Ascending aorta (tissue), 2 donors: ENCODE results near the gene TWIST2. TPM values are rescaled to one million over a fixed set of nuclear protein-coding genes. Genes with fewer than 3 reads are reported as not detected.

Experiments used
- DNase-seq, 2 donors: peaks; one replicate each; pipeline ENCODE4 v3.0.0-alpha.2; 2019; ENCODE audit warnings: low spot score in 2 of 2
- H3K27ac ChIP-seq, 2 donors: fragments of 200-600 bp; sonication (generic); one replicate each; pipeline ENCODE4 v1.5.1; 2016 to 2017; ENCODE audit warnings: mild to moderate bottlenecking in 1 of 2
- H3K27me3 ChIP-seq: fragments of 200-600 bp; sonication (generic); one replicate; pipeline ENCODE4 v1.5.1; 2017
- H3K36me3 ChIP-seq, 2 donors: fragments of 200-600 bp; sonication (generic); one replicate each; pipeline ENCODE4 v1.5.1; 2016
- H3K4me1 ChIP-seq, 2 donors: fragments of 200-600 bp; sonication (generic); one replicate each; pipeline ENCODE4 v1.5.1; 2016 to 2017; ENCODE audit warnings: mild to moderate bottlenecking in 1 of 2
- H3K4me3 ChIP-seq, 2 donors: fragments of 200-600 bp; sonication (generic); one replicate each; pipeline ENCODE4 v1.5.1; 2016 to 2017; ENCODE audit warnings: mild to moderate bottlenecking in 1 of 2
- H3K9me3 ChIP-seq, 2 donors: fragments of 200-600 bp; sonication (generic); one replicate each; pipeline ENCODE4 v1.5.1; 2016
- intact Hi-C: fragments of 100-400 bp; cut with DNase I; formaldehyde crosslinking; loops from one replicate; pipeline ENCODE4 v1.15.1; 2023
- total RNA-seq: library from RNA; depleted of rRNA; stranded (reverse); fragments of >200 nt; gene quantifications from one replicate; pipeline ENCODE4 v1.1.0, GENCODE V29; 2016
- TF ChIP-seq, protein P1 (sequence below), 3 experiments: fragments of 200-600 bp in 2 of 3; fragments of 450-650 bp in 1 of 3; sonication (generic) in 2 of 3; IDR thresholded peaks; one replicate each; pipeline ENCODE4 v1.5.1; 2016 to 2019; ENCODE audit warnings: antibody characterized with exemption in 3 of 3, mild to moderate bottlenecking in 1 of 3, moderate library complexity in 1 of 3

The TWIST2 gene
- total RNA-seq, 1 donor from 2014 or later: 108 TPM

DNA sequence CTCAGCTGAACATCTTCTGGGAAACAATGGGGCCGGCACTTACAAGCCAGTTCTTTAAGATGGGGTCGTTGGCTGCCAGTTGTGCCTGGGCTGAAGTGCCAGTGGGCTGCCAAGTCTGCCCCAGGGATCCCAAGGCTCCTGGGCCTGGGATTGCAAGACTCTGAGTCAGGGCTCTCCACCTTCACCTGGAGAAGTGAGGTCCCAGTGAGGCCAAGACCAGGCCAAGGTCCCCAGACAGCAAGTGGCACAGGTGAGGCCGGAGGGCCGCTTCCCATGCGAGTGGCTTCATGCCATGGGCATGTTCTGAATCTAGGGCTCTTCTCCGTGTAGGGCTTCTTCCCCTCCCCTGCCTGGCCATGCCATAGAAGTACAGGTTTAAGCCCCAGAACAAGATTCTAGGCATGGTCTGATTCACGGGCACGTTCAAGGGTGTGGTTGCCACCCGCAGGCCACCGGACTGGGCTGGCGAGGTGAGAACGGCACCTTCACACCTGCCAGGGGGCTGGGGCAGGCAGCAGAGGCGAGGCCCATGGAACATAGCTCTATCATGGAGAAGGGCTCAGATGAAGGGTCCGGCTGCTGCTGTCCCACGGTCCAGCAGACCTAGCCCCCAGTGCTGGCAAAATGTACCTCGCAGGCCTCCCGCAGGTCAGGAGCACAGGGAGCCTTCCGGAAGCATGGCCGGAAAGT lies 36.4 kb downstream of the TWIST2 start:
- DNase-seq: no peak
- intact Hi-C loops: no loop called here
- TF ChIP-seq, protein P1, sequence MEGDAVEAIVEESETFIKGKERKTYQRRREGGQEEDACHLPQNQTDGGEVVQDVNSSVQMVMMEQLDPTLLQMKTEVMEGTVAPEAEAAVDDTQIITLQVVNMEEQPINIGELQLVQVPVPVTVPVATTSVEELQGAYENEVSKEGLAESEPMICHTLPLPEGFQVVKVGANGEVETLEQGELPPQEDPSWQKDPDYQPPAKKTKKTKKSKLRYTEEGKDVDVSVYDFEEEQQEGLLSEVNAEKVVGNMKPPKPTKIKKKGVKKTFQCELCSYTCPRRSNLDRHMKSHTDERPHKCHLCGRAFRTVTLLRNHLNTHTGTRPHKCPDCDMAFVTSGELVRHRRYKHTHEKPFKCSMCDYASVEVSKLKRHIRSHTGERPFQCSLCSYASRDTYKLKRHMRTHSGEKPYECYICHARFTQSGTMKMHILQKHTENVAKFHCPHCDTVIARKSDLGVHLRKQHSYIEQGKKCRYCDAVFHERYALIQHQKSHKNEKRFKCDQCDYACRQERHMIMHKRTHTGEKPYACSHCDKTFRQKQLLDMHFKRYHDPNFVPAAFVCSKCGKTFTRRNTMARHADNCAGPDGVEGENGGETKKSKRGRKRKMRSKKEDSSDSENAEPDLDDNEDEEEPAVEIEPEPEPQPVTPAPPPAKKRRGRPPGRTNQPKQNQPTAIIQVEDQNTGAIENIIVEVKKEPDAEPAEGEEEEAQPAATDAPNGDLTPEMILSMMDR (IDR thresholded peaks at IDR 0.05): no peak
- H3K9me3 ChIP-seq: no peaks in the 10 kb centered on the region
- H3K36me3 ChIP-seq: no peaks in the 10 kb centered on the region
- no peak overlapping the region for H3K27ac ChIP-seq
- H3K27me3 ChIP-seq: no peaks in the 10 kb centered on the region
- no peak overlapping the region for H3K4me3 ChIP-seq
- no peaks in the 10 kb centered on the region for H3K4me1 ChIP-seq

DNA sequence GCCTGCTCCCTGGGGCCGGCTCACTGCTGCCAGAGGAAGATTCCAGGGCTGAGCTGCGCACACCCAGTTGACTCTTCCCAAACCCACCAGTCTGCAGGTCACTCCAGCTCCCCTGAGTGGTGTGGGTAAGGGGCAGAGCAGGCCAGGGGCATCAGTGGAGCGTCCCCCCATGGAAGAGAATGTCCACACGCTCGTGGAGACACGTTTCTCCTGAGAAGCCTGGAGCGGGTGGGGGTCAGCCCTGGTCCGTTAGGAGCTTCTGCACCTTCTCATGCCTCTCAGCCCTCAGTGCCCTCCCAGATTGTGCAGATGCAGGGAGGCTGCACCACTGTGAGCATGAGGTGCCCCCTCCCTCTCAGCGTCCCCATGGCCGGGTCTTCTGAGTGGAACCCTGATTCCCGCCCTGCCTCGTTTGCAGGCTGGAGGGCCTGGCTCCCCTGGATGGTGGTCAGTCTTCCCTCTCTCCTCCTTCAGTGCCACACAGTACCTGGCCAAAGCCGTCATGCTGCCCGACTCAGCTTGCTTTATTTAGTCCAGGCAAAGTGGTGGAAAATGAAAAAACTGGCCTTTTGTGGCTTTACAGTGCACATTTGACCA lies 37.0 kb downstream of the TWIST2 start:
- Histone ChIP-seq H3K4me3 (no peak overlapping the region), H3K9me3 (no peaks in the 10 kb centered on the region), H3K27me3 (no peaks in the 10 kb centered on the region), H3K27ac (no peak overlapping the region), H3K4me1 (no peaks in the 10 kb centered on the region), H3K36me3 (no peaks in the 10 kb centered on the region)
- TF ChIP-seq, protein P1 (IDR thresholded peaks at IDR 0.05): no peak
- DNase-seq: no peak
- intact Hi-C loops: no loop called here

DNA sequence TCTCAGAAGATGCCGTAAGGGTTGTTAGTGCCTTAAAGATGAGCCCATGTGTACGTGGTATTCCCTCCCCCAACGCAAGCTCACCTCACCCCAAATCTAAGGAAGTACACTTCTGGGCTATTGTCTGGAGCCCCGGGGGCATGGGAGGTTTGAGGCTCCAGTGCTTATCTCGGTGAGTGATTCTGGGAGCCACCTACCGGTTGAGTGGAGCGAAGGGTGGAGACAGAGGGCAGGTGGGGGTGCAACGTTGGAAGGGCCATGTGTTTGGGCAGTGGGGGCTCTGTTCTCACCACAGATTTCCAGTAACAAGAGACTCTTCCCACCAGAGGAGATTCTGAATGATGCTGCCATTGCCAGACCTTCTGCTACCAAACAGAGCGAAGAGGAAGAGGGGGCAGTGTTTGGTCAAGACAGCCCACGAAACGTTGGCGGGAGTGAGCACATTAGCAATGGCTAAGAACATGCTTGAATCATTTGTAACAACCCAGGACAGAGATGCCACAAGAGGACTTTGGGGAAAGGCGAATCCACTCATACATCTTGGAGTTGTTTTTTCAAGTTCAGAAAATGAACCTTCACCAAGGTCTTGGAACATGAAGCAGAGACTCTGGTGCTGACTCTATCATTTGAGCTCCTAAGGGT lies 38.7 kb downstream of the TWIST2 start:
- H3K4me3 ChIP-seq: no peak overlapping the region
- H3K27ac ChIP-seq: no peak overlapping the region
- no peak for DNase-seq
- H3K9me3 ChIP-seq: no peaks in the 10 kb centered on the region
- no peaks in the 10 kb centered on the region for H3K4me1 ChIP-seq
- no peaks in the 10 kb centered on the region for H3K36me3 ChIP-seq
- intact Hi-C loops: no loop called here
- no peaks in the 10 kb centered on the region for H3K27me3 ChIP-seq
- TF ChIP-seq, protein P1 (IDR thresholded peaks at IDR 0.05): no peak

DNA sequence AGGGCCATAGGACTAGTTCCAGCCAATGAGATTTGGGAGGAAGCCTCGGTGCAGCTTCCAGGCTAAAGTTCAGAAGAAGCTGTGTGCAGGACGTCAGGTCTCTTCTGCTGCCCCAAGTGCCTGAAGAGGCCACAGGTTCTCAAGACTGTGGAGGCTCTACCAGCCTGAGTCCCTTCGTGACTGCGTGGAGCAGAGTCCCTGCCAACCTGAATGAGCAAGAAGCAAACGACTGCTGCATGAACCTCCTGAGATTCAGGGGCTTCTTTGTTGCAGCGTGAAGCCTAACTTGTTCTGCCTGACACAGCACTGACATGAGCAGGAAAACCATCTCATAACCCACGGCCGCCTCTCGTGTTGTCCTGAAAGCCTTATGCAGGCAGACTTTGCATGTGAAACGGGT lies 39.7 kb downstream of the TWIST2 start:
- Histone ChIP-seq H3K4me1 (no peaks in the 10 kb centered on the region), H3K36me3 (no peaks in the 10 kb centered on the region), H3K27me3 (no peaks in the 10 kb centered on the region), H3K9me3 (no peaks in the 10 kb centered on the region), H3K4me3 (no peak overlapping the region), H3K27ac (no peak overlapping the region)
- TF ChIP-seq, protein P1 (IDR thresholded peaks at IDR 0.05): no peak
- no peak for DNase-seq
- intact Hi-C loops: no loop called here

DNA sequence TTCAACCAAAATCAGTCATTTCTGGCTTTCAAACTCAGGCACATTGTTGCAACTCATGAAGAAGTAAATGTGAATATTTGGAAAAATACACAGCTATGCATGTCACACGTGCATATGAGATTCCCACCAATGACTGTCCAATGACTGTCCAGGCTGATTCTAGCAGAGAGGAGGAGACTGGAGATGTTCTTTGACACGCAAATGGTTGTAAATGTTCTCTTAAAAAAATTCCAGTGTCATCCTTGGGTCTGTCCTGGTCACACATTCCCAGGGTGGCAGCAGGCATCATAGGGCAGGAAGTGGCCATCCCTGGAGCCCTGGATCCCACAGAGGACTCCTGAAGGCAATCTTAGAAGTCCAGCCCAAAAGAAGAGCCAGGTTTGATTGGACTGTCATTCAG lies 40.9 kb downstream of the TWIST2 start:
- Histone ChIP-seq H3K36me3 (no peaks in the 10 kb centered on the region), H3K9me3 (no peaks in the 10 kb centered on the region), H3K27me3 (no peaks in the 10 kb centered on the region), H3K4me1 (no peaks in the 10 kb centered on the region), H3K4me3 (no peak overlapping the region), H3K27ac (no peak overlapping the region)
- intact Hi-C loops: no loop called here
- TF ChIP-seq, protein P1 (IDR thresholded peaks at IDR 0.05): no peak
- no peak for DNase-seq
